IMR-90 (cell line): Measurements from ENCODE around the gene B3GAT1. TPM values are rescaled to one million over a fixed set of nuclear protein-coding genes. Genes with fewer than 3 reads are reported as not detected.

Experiments used
- ATAC-seq: fragments of 200-7000 bp; cut with Tn5 transposase; 2 replicates; pipeline ENCODE4 v1.9.1; 2020; ENCODE audit warnings: low read depth, mild to moderate bottlenecking, moderate library complexity
- BruUV-seq: library from RNA; stranded (reverse); fragments of 400-500 nt; replicated peaks from 2 replicates; lab custom pipeline; 2021; lab: Mats Ljungman, UMichigan
- CTCF ChIA-PET: fragments of 300-600 bp; formaldehyde crosslinking; extraction: SDS; loops from one replicate; lab custom pipeline; 2021; ENCODE audit warnings: antibody characterized with exemption; lab: Yijun Ruan, JAX
- POLR2A ChIA-PET: fragments of 300-600 bp; sonication (Branson Sonifier 250); formaldehyde crosslinking; loops from one replicate; lab custom pipeline; 2022; ENCODE audit warnings: antibody characterized with exemption; ENCODE audit not compliant: unreplicated experiment; lab: Charles Lee
- DNase-seq: peaks from one replicate; pipeline ENCODE4 v3.0.0; 2013
- H2AFZ ChIP-seq: replicated peaks from 2 replicates; pipeline ENCODE3; 2013; ENCODE audit warnings: low read length, mild to moderate bottlenecking; ENCODE audit not compliant: poor library complexity
- H2AK5ac ChIP-seq: 2 replicates; pipeline ENCODE4 v1.6.1; 2013; ENCODE audit warnings: low read depth, low read length, inconsistent platforms
- H2AK9ac ChIP-seq: replicated peaks from 2 replicates; pipeline ENCODE3; 2013; ENCODE audit warnings: mild to moderate bottlenecking, low read depth, low read length, moderate library complexity; ENCODE audit not compliant: poor library complexity
- H2BK120ac ChIP-seq: 2 replicates; pipeline ENCODE4 v1.6.1; 2013; ENCODE audit warnings: low read depth, low read length, inconsistent platforms
- H2BK15ac ChIP-seq: 3 replicates; pipeline ENCODE4 v1.6.1; 2013; ENCODE audit warnings: low read depth, low read length, inconsistent platforms
- H2BK20ac ChIP-seq: 2 replicates; pipeline ENCODE4 v1.6.1; 2013; ENCODE audit warnings: low read depth, mild to moderate bottlenecking, inconsistent platforms, low read length, moderate library complexity
- H2BK5ac ChIP-seq: 2 replicates; pipeline ENCODE4 v1.6.1; 2013; ENCODE audit warnings: mild to moderate bottlenecking, low read depth, low read length, inconsistent platforms; ENCODE audit not compliant: poor library complexity, severe bottlenecking
- H3K14ac ChIP-seq: replicated peaks from 2 replicates; pipeline ENCODE4 v1.6.1; 2013; ENCODE audit warnings: low read depth, low read length, inconsistent platforms
- H3K18ac ChIP-seq: 2 replicates; pipeline ENCODE4 v1.6.1; 2013; ENCODE audit warnings: low read depth, low read length, control low read depth
- H3K23ac ChIP-seq: 2 replicates; pipeline ENCODE4 v1.6.1; 2013; ENCODE audit warnings: low read depth, low read length, inconsistent platforms
- H3K27ac ChIP-seq: 2 replicates; pipeline ENCODE4 v1.5.1; 2013; ENCODE audit warnings: mild to moderate bottlenecking, control low read depth, low read length; ENCODE audit not compliant: insufficient read depth
- H3K27me3 ChIP-seq: 2 replicates; pipeline ENCODE4 v1.6.1; 2013; ENCODE audit warnings: low read length; ENCODE audit not compliant: control insufficient read depth, insufficient read depth
- H3K36me3 ChIP-seq: 2 replicates; pipeline ENCODE4 v1.6.1; 2013; ENCODE audit warnings: low read length, mixed read lengths; ENCODE audit not compliant: control insufficient read depth, insufficient read depth
- H3K4ac ChIP-seq: 2 replicates; pipeline ENCODE4 v1.6.1; 2013; ENCODE audit warnings: low read depth, low read length, inconsistent platforms
- H3K4me1 ChIP-seq: 2 replicates; pipeline ENCODE4 v1.6.1; 2013; ENCODE audit warnings: low read length, mixed read lengths; ENCODE audit not compliant: control insufficient read depth, insufficient read depth
- H3K4me2 ChIP-seq: 2 replicates; pipeline ENCODE4 v1.6.1; 2013; ENCODE audit warnings: low read depth, mild to moderate bottlenecking, control low read depth, low read length, moderate library complexity
- H3K4me3 ChIP-seq: 2 replicates; pipeline ENCODE4 v1.5.1; 2013; ENCODE audit warnings: low read depth, mild to moderate bottlenecking, control low read depth, low read length, moderate library complexity; ENCODE audit not compliant: insufficient read depth
- H3K56ac ChIP-seq: 2 replicates; pipeline ENCODE4 v1.6.1; 2013; ENCODE audit warnings: low read length, inconsistent platforms; ENCODE audit not compliant: insufficient read depth; ENCODE audit errors: extremely low read depth
- H3K79me1 ChIP-seq, 2 experiments: 2 replicates each; pipeline ENCODE4 v1.6.1; 2013; ENCODE audit warnings: low read length in 2 of 2, inconsistent platforms in 1 of 2, low read depth in 1 of 2
- H3K9ac ChIP-seq: 2 replicates; pipeline ENCODE4 v1.6.1; 2013; ENCODE audit warnings: low read depth, low read length, control low read depth
- H3K9me1 ChIP-seq: 2 replicates; pipeline ENCODE4 v1.6.1; 2013; ENCODE audit warnings: low read length, inconsistent platforms; ENCODE audit not compliant: insufficient read depth
- H3K9me3 ChIP-seq: 2 replicates; pipeline ENCODE4 v1.6.1; 2013; ENCODE audit warnings: low read length; ENCODE audit not compliant: control insufficient read depth, insufficient read depth
- H4K20me1 ChIP-seq: 2 replicates; pipeline ENCODE4 v1.6.1; 2013; ENCODE audit warnings: low read length, inconsistent platforms; ENCODE audit not compliant: insufficient read depth
- H4K5ac ChIP-seq: 2 replicates; pipeline ENCODE4 v1.6.1; 2013; ENCODE audit warnings: mild to moderate bottlenecking, low read depth, low read length, control low read depth
- H4K8ac ChIP-seq, 2 experiments: 2 replicates each; pipeline ENCODE4 v1.6.1; 2013; ENCODE audit warnings: low read depth in 2 of 2, low read length in 2 of 2, control low read depth in 1 of 2, inconsistent platforms in 1 of 2
- H4K91ac ChIP-seq: 2 replicates; pipeline ENCODE4 v1.6.1; 2013; ENCODE audit warnings: low read depth, low read length, inconsistent platforms; ENCODE audit not compliant: insufficient read depth
- BHLHE40 ChIP-seq: fragments of 150-350 bp; IDR thresholded peaks from 2 replicates; pipeline ENCODE4 v1.6.1; 2016; ENCODE audit warnings: mild to moderate bottlenecking, low read depth, low read length
- CEBPB ChIP-seq: IDR thresholded peaks from 2 replicates; pipeline ENCODE4 v1.6.1; 2012; ENCODE audit warnings: low read depth, low read length, improper control_type of control experiment
- CHD1 ChIP-seq: IDR thresholded peaks from 2 replicates; pipeline ENCODE4 v1.6.1; 2012; ENCODE audit warnings: low read depth, low read length, improper control_type of control experiment
- FOS ChIP-seq: fragments of 150-350 bp; IDR thresholded peaks from 2 replicates; pipeline ENCODE4 v1.6.1; 2016; ENCODE audit warnings: low read depth, low read length
- MAFK ChIP-seq: IDR thresholded peaks from 2 replicates; pipeline ENCODE4 v1.6.1; 2012; ENCODE audit warnings: low read depth, low read length, improper control_type of control experiment
- MAZ ChIP-seq: IDR thresholded peaks from 2 replicates; pipeline ENCODE4 v1.6.1; 2012; ENCODE audit warnings: low read depth, mild to moderate bottlenecking, low read length, improper control_type of control experiment, moderate library complexity, borderline replicate concordance
- MXI1 ChIP-seq: IDR thresholded peaks from 2 replicates; pipeline ENCODE4 v1.6.1; 2012; ENCODE audit warnings: low read depth, mild to moderate bottlenecking, low read length, moderate library complexity, borderline replicate concordance
- NFE2L2 ChIP-seq: fragments of 150-350 bp; IDR thresholded peaks from 2 replicates; pipeline ENCODE4 v1.6.1; 2016; ENCODE audit warnings: low read depth, mild to moderate bottlenecking, low read length
- POLR2A ChIP-seq: IDR thresholded peaks from 2 replicates; pipeline ENCODE4 v1.6.1; 2012; ENCODE audit warnings: mild to moderate bottlenecking, low read depth, low read length
- RAD21 ChIP-seq: IDR thresholded peaks from 2 replicates; pipeline ENCODE4 v1.6.1; 2012; ENCODE audit warnings: low read length, improper control_type of control experiment
- RCOR1 ChIP-seq: IDR thresholded peaks from 2 replicates; pipeline ENCODE4 v1.6.1; 2012; ENCODE audit warnings: mild to moderate bottlenecking, low read length, improper control_type of control experiment; ENCODE audit not compliant: insufficient replicate concordance
- RFX5 ChIP-seq: IDR thresholded peaks from 2 replicates; pipeline ENCODE4 v1.8.0; 2012; ENCODE audit warnings: low read depth, mild to moderate bottlenecking, low read length, moderate library complexity
- SMC3 ChIP-seq: fragments of 150-350 bp; IDR thresholded peaks from 2 replicates; pipeline ENCODE4 v1.6.1; 2016; ENCODE audit warnings: low read depth, mild to moderate bottlenecking, antibody characterized with exemption, low read length, moderate library complexity
- USF2 ChIP-seq: fragments of 150-350 bp; IDR thresholded peaks from 2 replicates; pipeline ENCODE4 v1.6.1; 2017; ENCODE audit warnings: mild to moderate bottlenecking, antibody characterized with exemption, low read length, low read depth
- WGBS, 2 experiments: methylation state at CpG; one replicate each; pipeline versions ENCODE4 v1.1.5 to v1.1.7; 2013; ENCODE audit warnings: missing lambda C conversion rate in 2 of 2; ENCODE audit not compliant: insufficient read length in 1 of 2; ENCODE audit errors: extremely low coverage in 2 of 2; 5-methylcytosine and 5-hydroxymethylcytosine counted together
- dilution Hi-C: fragments of 300-500 bp; cut with HindIII; formaldehyde crosslinking; loops from one replicate; pipeline ENCODE4 v1.14.3; 2018; ENCODE audit warnings: low sequenced_read_pairs; ENCODE audit not compliant: unreplicated experiment
- in situ Hi-C: fragments of 300-500 bp; cut with MboI; formaldehyde crosslinking; loops from 3 replicates; pipeline ENCODE4 v1.14.3; 2019; ENCODE audit warnings: low sequenced_read_pairs, inconsistent platforms, mixed read lengths
- intact Hi-C: fragments of 100-400 bp; cut with micrococcal nuclease; formaldehyde crosslinking; loops from 2 replicates; pipeline ENCODE4 v1.10.0; 2022
- polyA plus RNA-seq, 3 experiments: library from polyadenylated mRNA; depleted of rRNA; stranded (reverse); fragments of >200 nt; gene quantifications; 2 replicates each; pipeline ENCODE4 v1.2.3, GENCODE V29; 2012; ENCODE audit warnings: low replicate concordance in 1 of 3
- total RNA-seq: library from RNA; depleted of rRNA; stranded (reverse); fragments of >200 nt; gene quantifications from 2 replicates; pipeline ENCODE4 v1.2.3, GENCODE V29; 2012
- TF ChIP-seq, protein P1 (sequence below): conservative IDR thresholded peaks from 2 replicates; pipeline ENCODE4 v1.5.1; 2012; ENCODE audit warnings: mild to moderate bottlenecking, low read depth, low read length, improper control_type of control experiment
- TF ChIP-seq, protein P2 (sequence below): fragments of 150-350 bp; IDR thresholded peaks from 2 replicates; pipeline ENCODE4 v1.6.1; 2016; ENCODE audit warnings: low read depth, mild to moderate bottlenecking, low read length, moderate library complexity, borderline replicate concordance

Gene B3GAT1
- total and polyA plus RNA-seq, 2 of the 4 experiments (the other 2 are of a cell fraction) = not detected

- no peak overlapping the region for H3K14ac ChIP-seq
- H3K9ac ChIP-seq = no peak overlapping the region
- no peaks in the 10 kb centered on the region for H3K4me1 ChIP-seq
- no peaks in the 10 kb centered on the region for H4K20me1 ChIP-seq
- no peak overlapping the region for H2BK15ac ChIP-seq
- H3K9me1 ChIP-seq = no peaks in the 10 kb centered on the region
- H2BK20ac ChIP-seq = no peak overlapping the region
- no peak overlapping the region for H3K4ac ChIP-seq
- H4K5ac ChIP-seq = no peak overlapping the region
- H4K91ac ChIP-seq = no peak overlapping the region
- no peak overlapping the region for H3K56ac ChIP-seq
- no TSS peak for BruUV-seq
- no peak overlapping the region for H3K23ac ChIP-seq
- no CpG with 5 or more reads among the region's 8 CpGs for WGBS, 2 experiments
- no peak overlapping the region for H2AK5ac ChIP-seq
- dilution Hi-C loops = no loop called here
- H3K27me3 ChIP-seq = peaks cover 14% of the 10 kb centered on the region
- H3K4me3 ChIP-seq = no peak overlapping the region
- peaks cover 2% of the 10 kb centered on the region; the same call in 1 of the 2 replicates for H3K9me3 ChIP-seq
- no peaks in the 10 kb centered on the region for H3K79me1 ChIP-seq
- TF ChIP-seq CEBPB = no peak
- no peak for TF ChIP-seq RFX5
- no peak for TF ChIP-seq BHLHE40
- no peak for TF ChIP-seq MAFK
- TF ChIP-seq, protein P1, sequence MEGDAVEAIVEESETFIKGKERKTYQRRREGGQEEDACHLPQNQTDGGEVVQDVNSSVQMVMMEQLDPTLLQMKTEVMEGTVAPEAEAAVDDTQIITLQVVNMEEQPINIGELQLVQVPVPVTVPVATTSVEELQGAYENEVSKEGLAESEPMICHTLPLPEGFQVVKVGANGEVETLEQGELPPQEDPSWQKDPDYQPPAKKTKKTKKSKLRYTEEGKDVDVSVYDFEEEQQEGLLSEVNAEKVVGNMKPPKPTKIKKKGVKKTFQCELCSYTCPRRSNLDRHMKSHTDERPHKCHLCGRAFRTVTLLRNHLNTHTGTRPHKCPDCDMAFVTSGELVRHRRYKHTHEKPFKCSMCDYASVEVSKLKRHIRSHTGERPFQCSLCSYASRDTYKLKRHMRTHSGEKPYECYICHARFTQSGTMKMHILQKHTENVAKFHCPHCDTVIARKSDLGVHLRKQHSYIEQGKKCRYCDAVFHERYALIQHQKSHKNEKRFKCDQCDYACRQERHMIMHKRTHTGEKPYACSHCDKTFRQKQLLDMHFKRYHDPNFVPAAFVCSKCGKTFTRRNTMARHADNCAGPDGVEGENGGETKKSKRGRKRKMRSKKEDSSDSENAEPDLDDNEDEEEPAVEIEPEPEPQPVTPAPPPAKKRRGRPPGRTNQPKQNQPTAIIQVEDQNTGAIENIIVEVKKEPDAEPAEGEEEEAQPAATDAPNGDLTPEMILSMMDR = no peak
- TF ChIP-seq NFE2L2 = no peak
- no peak for TF ChIP-seq POLR2A
- TF ChIP-seq CHD1 = no peak
- TF ChIP-seq, protein P2, sequence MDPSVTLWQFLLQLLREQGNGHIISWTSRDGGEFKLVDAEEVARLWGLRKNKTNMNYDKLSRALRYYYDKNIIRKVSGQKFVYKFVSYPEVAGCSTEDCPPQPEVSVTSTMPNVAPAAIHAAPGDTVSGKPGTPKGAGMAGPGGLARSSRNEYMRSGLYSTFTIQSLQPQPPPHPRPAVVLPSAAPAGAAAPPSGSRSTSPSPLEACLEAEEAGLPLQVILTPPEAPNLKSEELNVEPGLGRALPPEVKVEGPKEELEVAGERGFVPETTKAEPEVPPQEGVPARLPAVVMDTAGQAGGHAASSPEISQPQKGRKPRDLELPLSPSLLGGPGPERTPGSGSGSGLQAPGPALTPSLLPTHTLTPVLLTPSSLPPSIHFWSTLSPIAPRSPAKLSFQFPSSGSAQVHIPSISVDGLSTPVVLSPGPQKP = no peak
- no peak for TF ChIP-seq MAZ
- no peak for TF ChIP-seq RCOR1
- TF ChIP-seq USF2 = no peak
- no peak for TF ChIP-seq MXI1
- no peak for TF ChIP-seq SMC3
- no peak for TF ChIP-seq FOS
- TF ChIP-seq RAD21 = no peak
- ATAC-seq (no peak), DNase-seq (no peak)
- intact Hi-C loops = no loop called here
- H2AK9ac ChIP-seq = no peak overlapping the region
- H2AFZ ChIP-seq = no peak overlapping the region
- H2BK5ac ChIP-seq = no peak overlapping the region
- ChIA-PET POLR2A (no interaction called here), CTCF (no interaction called here)
- in situ Hi-C loops = no loop called here
- no peak overlapping the region for H4K8ac ChIP-seq
- no peak overlapping the region for H3K18ac ChIP-seq
- H3K27ac ChIP-seq = no peak overlapping the region
- no peak overlapping the region for H3K4me2 ChIP-seq
- H2BK120ac ChIP-seq = no peak overlapping the region
- no peaks in the 10 kb centered on the region for H3K36me3 ChIP-seq
Observed at GRCh38 chr11:134407923-134408322, 4.1 kb downstream of the B3GAT1 start.
